Activated T-cell treated with anti-CD3 and anti-CD28 coated beads, Interleukin-2, amount 50 U/mL, for 72 hours (primary cell): Measurements from ENCODE around the gene IFI27L2. TPM values are rescaled to one million over a fixed set of nuclear protein-coding genes. Genes with fewer than 3 reads are reported as not detected.

ENCODE experiments used
- ATAC-seq, 2 donors: fragments of 150-1000 bp; cut with Tn5 transposase; replicated peaks in 1 of 2; 2 replicates each; pipeline ENCODE4 v1.10.0; 2021; ENCODE audit warnings: moderate library complexity in 2 of 2, mild to moderate bottlenecking in 1 of 2
- DNase-seq, 2 donors: peaks; one replicate each; pipeline ENCODE4 v3.0.0; 2021 to 2022; ENCODE audit warnings: mixed read lengths in 1 of 2
- H3K27ac Mint-ChIP-seq: one replicate; pipeline ENCODE4 v1.8.0; 2022; ENCODE audit warnings: mild to moderate bottlenecking, moderate library complexity, mixed read lengths
- H3K27me3 Mint-ChIP-seq: one replicate; pipeline ENCODE4 v1.8.0; 2022; ENCODE audit warnings: low read depth, mixed read lengths
- H3K36me3 Mint-ChIP-seq, 2 donors: one replicate each; pipeline ENCODE4 v1.8.0; 2022; ENCODE audit warnings: mixed read lengths in 2 of 2, mild to moderate bottlenecking in 1 of 2; ENCODE audit not compliant: insufficient read depth in 2 of 2
- H3K4me1 Mint-ChIP-seq: one replicate; pipeline ENCODE4 v1.8.0; 2022; ENCODE audit warnings: low read depth, mixed read lengths
- H3K4me3 Mint-ChIP-seq, 2 donors: one replicate each; pipeline ENCODE4 v1.8.0; 2022; ENCODE audit warnings: mild to moderate bottlenecking in 2 of 2, mixed read lengths in 2 of 2, moderate library complexity in 2 of 2
- H3K9me3 Mint-ChIP-seq, 2 donors: one replicate each; pipeline ENCODE4 v1.8.0; 2022; ENCODE audit warnings: mixed read lengths in 2 of 2
- total RNA-seq, 2 donors: library from RNA; stranded (reverse); gene quantifications; one replicate each; pipeline ENCODE4 v1.2.3, GENCODE V29; 2022

The IFI27L2 gene
- total RNA-seq, 2 donors from 2014 or later, result 52.0 to 66.0 TPM

DNA sequence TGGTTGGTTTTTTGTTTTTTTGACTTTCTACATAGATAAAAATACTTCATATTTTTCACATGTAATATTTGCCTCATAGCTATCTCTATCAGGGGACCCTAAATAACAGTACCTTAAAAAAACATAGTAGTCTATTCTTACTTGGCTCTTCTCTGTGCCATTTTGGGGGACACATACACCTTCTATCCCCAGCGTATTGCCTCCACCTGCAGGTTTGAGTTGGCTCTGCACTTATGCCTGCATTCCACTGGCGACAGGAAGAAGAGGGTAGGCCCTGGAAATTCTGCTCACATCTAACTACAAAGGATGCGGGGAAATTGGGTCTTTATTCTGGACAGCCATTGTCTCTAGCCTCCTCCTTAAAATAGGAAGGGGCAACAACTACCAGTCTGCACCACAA is 13.8 kb upstream of the IFI27L2 start:
- DNase-seq (peak in 1 of 2 donors; percentile 16), ATAC-seq (peak in 1 of 2 donors; percentile 53)
- Mint-ChIP-seq H3K27me3 (peaks cover 5% of the 10 kb centered on the region), H3K27ac (no peak overlapping the region), H3K4me1 (peaks cover 18% of the 10 kb centered on the region), H3K9me3 (no peaks in the 10 kb centered on the region), H3K4me3 (no peak overlapping the region), H3K36me3 (no peaks in the 10 kb centered on the region)

DNA sequence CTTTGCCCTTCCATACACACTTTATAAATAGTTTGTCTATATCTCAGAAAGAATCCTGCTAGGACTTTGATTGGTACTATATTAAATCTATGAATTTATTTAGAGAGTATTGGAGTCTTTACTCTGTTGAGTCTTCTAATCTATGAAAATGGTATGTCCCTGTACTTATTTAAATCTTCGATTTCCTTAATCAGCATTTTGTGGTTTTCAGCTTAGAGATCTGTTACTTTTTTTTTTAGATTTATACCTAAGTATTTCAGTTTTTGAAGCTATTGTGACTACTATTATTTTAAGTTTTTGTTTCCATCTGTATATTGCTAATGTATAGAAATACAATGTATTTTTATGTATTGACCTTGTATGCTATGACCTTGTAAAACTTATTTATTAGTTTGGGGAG is 13.4 kb upstream of the IFI27L2 start:
- H3K4me3 Mint-ChIP-seq, result no peak overlapping the region
- H3K9me3 Mint-ChIP-seq, result no peaks in the 10 kb centered on the region
- H3K36me3 Mint-ChIP-seq, result no peaks in the 10 kb centered on the region
- DNase-seq (no peak), ATAC-seq (no peak)
- peaks cover 5% of the 10 kb centered on the region for H3K27me3 Mint-ChIP-seq
- peaks cover 18% of the 10 kb centered on the region for H3K4me1 Mint-ChIP-seq
- no peak overlapping the region for H3K27ac Mint-ChIP-seq

DNA sequence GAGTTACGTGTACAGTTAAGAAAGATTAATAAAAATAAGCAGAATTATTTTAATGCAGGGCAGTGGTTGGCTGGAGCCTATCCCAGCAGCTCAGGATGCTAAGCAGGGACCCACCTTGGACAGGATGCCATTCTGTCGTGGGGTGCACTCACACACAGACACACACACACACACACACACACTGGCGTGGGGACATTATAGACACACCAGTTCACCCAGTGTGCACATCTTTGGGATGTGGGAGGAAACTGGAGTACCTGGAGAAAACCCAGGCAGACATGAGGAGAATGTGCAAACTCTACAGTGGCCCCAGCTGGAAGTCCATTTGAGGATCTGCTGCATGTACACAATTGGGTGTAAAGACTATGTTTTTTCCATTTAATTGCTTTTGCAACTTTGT is 12.8 kb upstream of the IFI27L2 start:
- Mint-ChIP-seq H3K36me3 (no peaks in the 10 kb centered on the region), H3K9me3 (no peaks in the 10 kb centered on the region), H3K4me3 (no peak overlapping the region), H3K4me1 (peaks cover 12% of the 10 kb centered on the region), H3K27ac (no peak overlapping the region), H3K27me3 (peaks cover 5% of the 10 kb centered on the region)
- ATAC-seq, result no peak
- DNase-seq, result no peak

DNA sequence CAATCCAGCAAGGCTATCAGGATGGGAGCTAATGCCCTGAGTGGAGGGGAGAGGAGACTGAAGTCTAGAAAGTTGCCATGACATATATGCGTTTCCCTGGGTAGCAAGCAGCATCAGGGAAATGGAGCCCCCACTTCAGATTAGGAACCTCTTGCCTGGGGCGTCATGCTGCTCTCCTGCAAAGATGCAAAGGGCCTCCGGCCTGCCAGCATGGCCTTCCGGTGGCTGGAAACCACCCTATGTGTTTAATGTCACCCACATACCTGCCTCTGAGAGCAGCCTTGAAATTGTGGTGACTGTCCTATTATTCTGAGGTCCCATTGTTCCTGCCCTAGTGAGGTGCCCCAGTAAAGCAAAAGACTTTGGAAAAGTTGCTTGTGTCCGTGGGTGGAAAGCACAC is 10.0 kb upstream of the IFI27L2 start:
- DNase-seq, result no peak
- Mint-ChIP-seq H3K27ac (no peak overlapping the region), H3K27me3 (peaks cover 17% of the 10 kb centered on the region), H3K4me1 (peaks cover 2% of the 10 kb centered on the region), H3K4me3 (no peak overlapping the region), H3K9me3 (peaks cover 5% of the 10 kb centered on the region in 2 donors), H3K36me3 (peaks cover 4 to 5% of the 10 kb centered on the region in 2 donors)
- ATAC-seq, result no peak

DNA sequence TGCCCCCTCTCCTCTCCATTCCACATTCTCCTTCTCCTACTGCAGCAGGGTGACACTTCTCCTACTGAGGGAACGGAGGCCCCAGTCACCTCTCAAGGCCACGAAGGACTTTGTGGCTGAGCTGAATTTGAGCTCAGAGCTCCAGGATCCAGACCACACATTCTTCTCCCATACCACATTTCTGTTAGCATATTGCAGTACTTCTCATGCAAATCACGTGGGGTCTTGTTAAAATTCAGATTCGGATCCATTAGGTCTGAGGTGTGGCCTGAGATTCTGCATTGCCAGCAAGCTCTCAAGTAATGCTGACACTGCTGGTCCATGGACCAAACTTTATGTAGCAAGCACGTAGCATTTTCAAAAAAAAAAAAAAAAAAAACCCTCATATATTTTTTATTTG is 9.6 kb upstream of the IFI27L2 start:
- Mint-ChIP-seq H3K4me3 (no peak overlapping the region), H3K27me3 (peaks cover 18% of the 10 kb centered on the region)

DNA sequence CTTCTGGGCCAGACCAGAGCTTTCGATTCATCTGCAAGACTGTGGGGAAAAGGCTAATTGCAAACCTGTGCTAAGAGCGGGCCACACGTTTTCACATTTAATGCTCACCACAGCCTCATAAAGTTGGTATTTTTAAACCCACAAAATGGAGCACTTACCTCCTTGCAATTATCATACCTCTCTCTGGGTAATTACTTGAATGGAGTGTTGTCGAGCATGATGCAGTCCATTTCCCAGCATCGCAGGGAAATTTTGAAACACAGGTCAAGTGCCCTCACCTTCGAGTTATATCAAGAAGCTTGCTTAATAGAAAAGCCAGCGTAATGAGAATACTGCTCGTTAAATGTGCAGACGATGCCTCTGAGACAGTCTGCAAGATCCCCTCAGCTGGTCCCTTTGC is 8.8 kb upstream of the IFI27L2 start:
- H3K9me3 Mint-ChIP-seq, result peaks cover 5% of the 10 kb centered on the region in 2 donors
- no peak overlapping the region for H3K27ac Mint-ChIP-seq
- H3K36me3 Mint-ChIP-seq, result peaks cover 4 to 5% of the 10 kb centered on the region in 2 donors
- peaks cover 25% of the 10 kb centered on the region for H3K27me3 Mint-ChIP-seq
- H3K4me3 Mint-ChIP-seq, result no peak overlapping the region
- ATAC-seq (no peak), DNase-seq (no peak)
- no peaks in the 10 kb centered on the region for H3K4me1 Mint-ChIP-seq

More for the DNA sequence above, 9.6 kb upstream of the IFI27L2 start:
- Mint-ChIP-seq H3K9me3 (peaks cover 5% of the 10 kb centered on the region in 2 donors), H3K4me1 (no peaks in the 10 kb centered on the region), H3K36me3 (peaks cover 4 to 5% of the 10 kb centered on the region in 2 donors), H3K27ac (no peak overlapping the region)
- DNase-seq (no peak), ATAC-seq (no peak)

DNA sequence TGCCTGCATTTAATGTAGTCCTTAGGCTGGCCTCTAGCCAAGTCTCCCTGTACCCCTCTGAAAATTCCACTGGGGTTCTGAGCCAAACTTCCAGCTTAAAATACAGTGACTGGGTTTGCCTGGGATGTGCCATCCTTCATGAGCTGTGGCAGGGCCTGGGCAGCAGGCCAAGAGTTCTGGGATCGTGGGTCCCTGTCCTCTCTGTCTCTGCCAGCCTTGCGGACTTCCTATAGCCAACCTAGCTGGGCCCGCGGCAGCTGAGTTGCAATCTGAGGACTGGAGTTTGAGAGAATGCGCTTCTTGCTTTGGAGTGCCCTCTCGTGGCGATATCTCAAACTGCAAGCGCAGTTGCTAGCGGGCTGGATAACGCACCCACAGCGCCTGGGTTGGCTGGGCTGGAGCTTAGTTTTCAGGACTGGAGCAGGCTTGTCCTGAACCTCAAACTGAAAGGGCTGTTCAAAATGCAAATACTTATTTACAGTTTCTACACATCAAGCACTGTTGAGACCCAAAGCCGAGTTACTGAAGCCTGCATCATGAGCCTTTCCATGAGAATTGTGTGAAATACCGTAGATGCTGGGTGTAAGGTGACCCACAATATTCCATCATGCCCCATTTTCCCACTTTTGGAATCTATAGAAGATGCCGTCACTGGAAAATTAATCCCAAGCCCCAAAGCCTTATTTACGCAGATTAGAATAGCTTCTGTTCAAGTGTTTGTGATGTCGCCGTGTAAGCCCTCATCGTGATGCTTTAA is 7.3 kb upstream of the IFI27L2 start:
- peak; percentile 88 to 93 for ATAC-seq
- Mint-ChIP-seq H3K27ac (no peak overlapping the region), H3K36me3 (peaks cover 4 to 5% of the 10 kb centered on the region in 2 donors), H3K27me3 (peaks cover 26% of the 10 kb centered on the region), H3K9me3 (peaks cover 5% of the 10 kb centered on the region in 2 donors), H3K4me1 (peaks cover 3% of the 10 kb centered on the region), H3K4me3 (no peak overlapping the region)
- DNase-seq, result peak; percentile 84 to 87

DNA sequence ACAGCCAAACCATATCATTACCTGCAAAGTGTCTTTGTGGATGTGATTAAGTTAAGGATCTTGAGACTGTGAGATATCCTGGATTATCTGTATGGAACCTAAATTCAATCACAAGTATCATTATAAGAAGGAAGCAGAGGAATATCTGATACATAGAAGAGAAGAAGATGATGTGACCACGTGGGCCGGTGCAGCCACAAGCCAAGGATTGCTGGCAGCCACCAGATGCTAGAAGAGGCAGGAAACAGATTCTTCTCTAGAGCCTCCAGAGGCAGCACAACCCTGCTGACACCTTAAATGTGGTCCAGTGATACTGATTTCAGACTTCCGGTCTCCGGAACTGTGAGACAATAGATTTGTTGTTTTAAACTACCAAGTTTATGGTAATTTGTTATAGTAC is 6.1 kb upstream of the IFI27L2 start:
- Mint-ChIP-seq H3K27me3 (peaks cover 26% of the 10 kb centered on the region), H3K9me3 (peaks cover 5% of the 10 kb centered on the region in 2 donors), H3K36me3 (peaks cover 4 to 5% of the 10 kb centered on the region in 2 donors), H3K4me1 (peaks cover 4% of the 10 kb centered on the region), H3K4me3 (no peak overlapping the region), H3K27ac (no peak overlapping the region)
- no peak for ATAC-seq
- no peak for DNase-seq

DNA sequence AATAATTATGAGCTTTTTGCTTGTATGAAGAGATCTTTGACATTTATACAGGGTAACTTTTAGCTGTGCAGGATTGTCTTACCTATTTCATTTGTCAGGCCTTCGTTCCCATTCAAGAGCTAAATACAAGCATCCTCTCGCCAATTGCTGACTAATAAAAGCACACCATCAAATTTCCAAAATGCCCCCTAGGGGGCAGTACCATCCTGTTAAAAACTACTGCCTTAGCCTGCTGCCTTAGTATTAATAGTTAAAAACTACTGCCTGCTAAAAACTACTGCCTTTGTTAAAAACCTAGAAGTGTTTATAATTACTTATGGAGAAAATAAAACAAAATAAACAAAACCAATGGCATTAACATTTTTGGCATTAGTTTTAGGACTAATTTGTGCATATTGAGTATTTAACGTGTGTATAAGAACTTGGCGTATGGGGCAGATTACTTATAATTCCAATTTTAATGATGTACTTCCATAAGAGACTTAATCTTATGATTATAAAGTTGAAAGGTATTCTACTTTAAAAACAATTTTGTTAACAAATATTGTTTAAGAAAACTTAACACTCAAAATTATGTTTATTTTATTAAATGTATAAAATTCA is 3.0 kb upstream of the IFI27L2 start:
- Mint-ChIP-seq H3K27me3 (peaks cover 21% of the 10 kb centered on the region), H3K9me3 (peaks cover 5% of the 10 kb centered on the region in 2 donors), H3K4me3 (no peak overlapping the region), H3K4me1 (peaks cover 18% of the 10 kb centered on the region), H3K36me3 (peaks cover 4 to 5% of the 10 kb centered on the region in 2 donors), H3K27ac (peak overlapping the region; percentile 40)
- peak in 1 of 2 donors; percentile 22 for ATAC-seq
- DNase-seq, result peak; percentile 51 to 77

DNA sequence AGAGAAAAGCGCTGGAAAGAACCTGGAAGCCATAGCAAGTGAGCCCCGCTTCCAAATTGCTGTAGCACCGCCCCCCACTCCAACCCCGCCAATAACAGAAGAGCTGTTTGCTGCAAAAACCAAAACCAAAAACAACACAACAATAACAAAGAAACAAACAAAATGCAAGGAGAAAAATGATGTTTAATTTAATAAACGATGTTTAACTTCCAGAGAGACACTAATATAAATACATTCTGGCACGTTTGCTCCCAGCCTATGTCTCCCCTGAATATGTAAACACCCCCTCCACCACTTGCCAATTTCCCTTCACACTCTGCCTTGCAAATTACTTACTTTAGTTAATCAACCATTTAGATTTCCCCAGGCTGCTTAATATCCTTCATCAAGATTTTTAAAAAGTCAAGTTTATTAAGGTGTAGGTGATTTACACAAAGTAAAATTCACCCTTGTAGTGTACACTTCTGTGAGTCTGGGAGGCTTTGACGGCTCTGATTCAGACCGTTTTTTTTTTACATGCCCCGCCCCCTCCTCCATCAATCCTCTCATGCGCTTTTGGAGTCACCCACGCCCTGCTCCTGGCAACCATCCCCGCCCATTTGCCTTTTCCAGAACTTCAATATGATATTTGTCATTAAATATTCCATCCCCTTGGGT is 482 bp upstream of the IFI27L2 start:
- peak overlapping the region; percentile 58 for H3K27ac Mint-ChIP-seq
- H3K4me1 Mint-ChIP-seq, result peaks cover 18% of the 10 kb centered on the region
- peak; percentile 62 to 65 for ATAC-seq

DNA sequence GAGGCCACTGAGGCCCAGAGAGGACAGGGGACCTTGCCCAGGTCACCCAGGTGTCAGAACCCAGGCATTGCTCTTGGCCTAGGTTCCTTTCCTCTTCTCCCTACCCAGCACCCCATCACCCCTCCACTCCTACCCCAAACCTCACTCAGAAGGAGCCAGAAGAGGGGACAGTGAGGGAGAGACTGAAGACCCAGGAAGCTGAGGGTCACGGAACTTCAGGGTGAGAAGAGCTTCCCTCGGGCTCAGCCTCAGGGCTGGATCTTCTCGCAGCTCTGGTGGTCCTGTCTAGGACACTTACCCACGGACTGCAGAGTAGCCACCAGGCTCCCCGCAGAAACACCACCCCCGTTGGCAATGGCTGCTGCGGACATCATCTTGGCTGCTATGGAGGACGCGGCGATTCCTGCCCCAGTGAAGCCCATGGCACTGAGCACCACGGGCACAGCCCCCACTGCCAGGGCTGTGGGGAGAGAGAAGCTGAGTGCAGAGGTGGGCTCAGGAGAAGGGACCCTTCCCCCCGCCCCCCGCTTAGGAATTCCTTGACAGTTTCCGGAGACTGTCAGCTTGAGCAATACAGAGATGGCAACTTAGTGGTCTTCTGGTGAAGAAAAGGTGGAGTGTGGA is 1.1 kb downstream of the IFI27L2 start:
- Mint-ChIP-seq H3K9me3 (no peaks in the 10 kb centered on the region), H3K27me3 (peaks cover 1% of the 10 kb centered on the region), H3K4me1 (peaks cover 18% of the 10 kb centered on the region), H3K36me3 (no peaks in the 10 kb centered on the region), H3K27ac (peak overlapping the region; percentile 58), H3K4me3 (peak overlapping the region; percentile 92 to 99)
- no peak for ATAC-seq
- no peak for DNase-seq

More for the DNA sequence above, 482 bp upstream of the IFI27L2 start:
- peak; percentile 53 to 62 for DNase-seq
- Mint-ChIP-seq H3K36me3 (peaks cover 0 to 1% of the 10 kb centered on the region in 2 donors), H3K9me3 (no peaks in the 10 kb centered on the region), H3K4me3 (peak overlapping the region; percentile 92 to 99), H3K27me3 (peaks cover 11% of the 10 kb centered on the region)

DNA sequence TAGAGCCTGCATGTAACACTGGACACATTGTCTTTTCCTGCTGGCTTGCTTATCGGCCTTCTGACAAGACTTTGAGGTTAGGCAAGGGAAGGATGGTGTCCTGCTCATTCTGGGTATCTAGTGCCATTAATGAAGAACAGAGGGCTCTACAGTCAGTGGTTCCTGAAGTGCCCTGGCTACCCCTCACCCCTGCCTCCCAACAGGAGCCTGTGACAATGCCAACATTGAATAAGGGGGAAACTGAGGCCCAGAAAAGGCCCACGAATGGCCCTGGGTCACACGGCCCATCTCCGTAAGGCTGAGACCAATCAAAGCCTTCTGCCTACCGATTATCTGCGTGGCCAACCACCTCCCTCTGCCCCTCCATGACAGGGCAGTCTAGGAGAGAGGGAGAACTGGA is 2.1 kb downstream of the IFI27L2 start:
- Mint-ChIP-seq H3K36me3 (no peaks in the 10 kb centered on the region), H3K4me3 (no peak overlapping the region), H3K27ac (no peak overlapping the region), H3K4me1 (peaks cover 18% of the 10 kb centered on the region), H3K9me3 (no peaks in the 10 kb centered on the region), H3K27me3 (no peaks in the 10 kb centered on the region)
- ATAC-seq (no peak), DNase-seq (no peak)

DNA sequence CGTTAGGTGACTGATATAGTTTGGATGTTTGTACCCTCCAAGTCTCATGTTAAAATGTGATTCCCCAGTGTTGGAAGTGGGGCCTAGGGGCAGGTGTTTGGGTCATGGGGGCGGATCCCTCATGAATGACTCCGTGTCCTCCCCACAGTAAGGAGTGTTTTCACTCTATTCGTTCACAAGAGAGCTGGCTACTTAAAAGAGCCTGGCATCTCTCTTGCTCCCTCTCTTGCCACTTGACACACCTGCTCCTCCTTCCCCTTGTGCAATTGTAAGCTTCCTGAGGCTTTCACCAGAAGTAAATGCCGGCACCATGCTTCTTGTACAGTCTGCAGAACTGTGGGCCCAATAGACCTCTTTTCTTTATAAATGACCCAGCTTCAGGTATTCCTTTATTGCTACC is 2.6 kb downstream of the IFI27L2 start:
- no peak for DNase-seq
- Mint-ChIP-seq H3K27me3 (no peaks in the 10 kb centered on the region), H3K27ac (peak overlapping the region; percentile 26), H3K9me3 (no peaks in the 10 kb centered on the region), H3K36me3 (no peaks in the 10 kb centered on the region), H3K4me3 (no peak overlapping the region), H3K4me1 (peaks cover 15% of the 10 kb centered on the region)
- ATAC-seq, result no peak
